H1 (cell line): Measurements from ENCODE around the gene TNIK. TPM values are rescaled to one million over a fixed set of nuclear protein-coding genes. Genes with fewer than 3 reads are reported as not detected.

Source experiments
- BACH1 ChIP-seq: IDR thresholded peaks from 2 replicates; pipeline ENCODE4 v1.6.1; 2012; ENCODE audit warnings: low read length, improper control_type of control experiment
- NRF1 ChIP-seq: IDR thresholded peaks from 2 replicates; pipeline ENCODE4 v1.6.1; 2011; ENCODE audit warnings: mild to moderate bottlenecking, low read depth, low read length, improper control_type of control experiment
- TBP ChIP-seq: IDR thresholded peaks from 2 replicates; pipeline ENCODE4 v1.6.1; 2011; ENCODE audit warnings: low read depth, low read length, improper control_type of control experiment
- YY1 ChIP-seq: IDR thresholded peaks from 2 replicates; pipeline ENCODE4 v1.6.1; 2011; ENCODE audit warnings: low read depth, mild to moderate bottlenecking, low read length
- polyA plus RNA-seq, 7 experiments: library from polyadenylated mRNA; depleted of rRNA in 3 of 7; stranded (reverse) in 5 of 7; unstranded in 2 of 7; fragments of >200 nt in 5 of 7; fragments of 200-250 nt in 2 of 7; gene quantifications; 1 replicate in 5 of 7; 2 replicates in 1 of 7; 4 replicates in 1 of 7; pipeline versions ENCODE4 v1.2.1 to v1.2.3, GENCODE V29; 2011 to 2013; ENCODE audit warnings: missing spikeins in 2 of 7, mixed read lengths in 2 of 7
- total RNA-seq: library from RNA; stranded (reverse); fragmentation: NEBNext Ultra II Directional; extraction: Animal tissue kit (Norgen Biotek cat#: 25700); gene quantifications from 2 replicates; pipeline ENCODE4 v1.2.1, GENCODE V29; 2021

Gene TNIK
- total and polyA plus RNA-seq, 2 of the 8 experiments (the other 6 are each of a cell fraction or from before 2014, with no cell fraction given), result 7.4 to 42.0 TPM

DNA sequence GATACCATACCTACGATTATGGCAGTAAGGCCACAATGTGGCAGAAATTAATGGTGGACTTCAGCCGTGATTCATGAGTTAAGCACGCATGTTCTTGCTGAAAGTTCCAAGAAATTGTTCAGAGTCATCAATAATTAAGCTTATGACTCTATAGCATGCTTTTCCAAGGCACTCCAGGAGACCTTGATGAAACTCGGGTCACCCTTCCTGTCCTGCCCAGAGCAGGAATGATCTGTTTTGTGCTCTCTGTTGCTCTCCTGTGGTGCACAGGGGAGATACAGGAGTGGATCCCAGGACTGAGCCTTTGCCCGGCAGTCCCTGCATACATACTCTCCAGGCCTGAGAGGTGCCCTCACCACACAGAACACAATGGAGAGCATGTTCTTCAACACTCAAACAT, 292.1 kb downstream of the TNIK start (continued):
- no peak for TF ChIP-seq TBP
- TF ChIP-seq BACH1, result no peak
- TF ChIP-seq YY1, result no peak
- TF ChIP-seq NRF1, result no peak
- TF ChIP-seq, all 59 proteins: peak for 3
